GM23338 (cell line): ENCODE measurements around the gene FEM1B. TPM values are rescaled to one million over a fixed set of nuclear protein-coding genes. Genes with fewer than 3 reads are reported as not detected.

Experiments
- ATAC-seq: fragments of 200-7000 bp; cut with Tn5 transposase; 3 replicates; pipeline ENCODE4 v1.9.1; 2020
- DNase-seq: peaks from one replicate; pipeline ENCODE4 v3.0.0-alpha.2; 2015; ENCODE audit warnings: low spot score
- H2AFZ ChIP-seq: fragments of 200-600 bp; sonication (generic); 2 replicates; pipeline ENCODE4 v1.8.0; 2016; ENCODE audit warnings: antibody characterized with exemption, mild to moderate bottlenecking, moderate library complexity
- H3F3A ChIP-seq: fragments of 200-600 bp; sonication (generic); replicated peaks from 2 replicates; pipeline ENCODE4 v1.8.0; 2017; ENCODE audit warnings: antibody characterized with exemption, mixed run types, low read depth
- H3K27ac ChIP-seq: fragments of 200-600 bp; sonication (generic); 2 replicates; pipeline ENCODE4 v1.6.1; 2016; ENCODE audit warnings: low read depth
- H3K27me3 ChIP-seq: fragments of 200-600 bp; sonication (generic); 2 replicates; pipeline ENCODE4 v1.8.0; 2016; ENCODE audit warnings: mild to moderate bottlenecking, mixed run types, moderate library complexity; ENCODE audit not compliant: insufficient read depth
- H3K36me3 ChIP-seq: fragments of 200-600 bp; sonication (generic); 2 replicates; pipeline ENCODE4 v1.8.0; 2016; ENCODE audit warnings: mild to moderate bottlenecking; ENCODE audit not compliant: insufficient read depth
- H3K4me1 ChIP-seq: fragments of 200-600 bp; sonication (generic); 2 replicates; pipeline ENCODE4 v1.8.0; 2016; ENCODE audit warnings: mild to moderate bottlenecking, moderate library complexity; ENCODE audit not compliant: insufficient read depth
- H3K4me2 ChIP-seq: fragments of 200-600 bp; sonication (generic); 2 replicates; pipeline ENCODE4 v1.7.1; 2017; ENCODE audit warnings: mixed run types
- H3K4me3 ChIP-seq: fragments of 200-600 bp; sonication (generic); 2 replicates; pipeline ENCODE4 v1.6.1; 2016; ENCODE audit warnings: mixed run types
- H3K79me2 ChIP-seq: fragments of 200-600 bp; sonication (generic); replicated peaks from 2 replicates; pipeline ENCODE4 v1.8.0; 2017; ENCODE audit warnings: mild to moderate bottlenecking; ENCODE audit not compliant: insufficient read depth
- H3K9me2 ChIP-seq: fragments of 200-600 bp; sonication (generic); 2 replicates; pipeline ENCODE4 v1.8.0; 2017; ENCODE audit not compliant: insufficient read depth
- H4K20me1 ChIP-seq: fragments of 200-600 bp; sonication (generic); replicated peaks from 2 replicates; pipeline ENCODE4 v1.8.0; 2017; ENCODE audit warnings: mild to moderate bottlenecking; ENCODE audit not compliant: insufficient read depth
- H3K27ac Mint-ChIP-seq: 2 replicates; pipeline ENCODE4 v1.8.0; 2020; ENCODE audit warnings: inconsistent platforms, mild to moderate bottlenecking, moderate library complexity, mixed read lengths
- H3K27me3 Mint-ChIP-seq: 3 replicates; pipeline ENCODE4 v1.8.0; 2022; ENCODE audit warnings: low read depth, mild to moderate bottlenecking, moderate library complexity, mixed read lengths, inconsistent platforms; ENCODE audit not compliant: insufficient read depth, poor library complexity
- H3K36me3 Mint-ChIP-seq: 3 replicates; pipeline ENCODE4 v1.8.0; 2021; ENCODE audit warnings: low read depth, mild to moderate bottlenecking, inconsistent platforms, moderate library complexity, mixed read lengths
- H3K4me1 Mint-ChIP-seq: 3 replicates; pipeline ENCODE4 v1.8.0; 2020; ENCODE audit warnings: mild to moderate bottlenecking, inconsistent platforms, mixed read lengths
- H3K4me3 Mint-ChIP-seq: 3 replicates; pipeline ENCODE4 v1.8.0; 2021; ENCODE audit warnings: moderate library complexity, mild to moderate bottlenecking, inconsistent platforms, mixed read lengths
- H3K9me3 Mint-ChIP-seq: 3 replicates; pipeline ENCODE4 v1.8.0; 2020; ENCODE audit warnings: moderate library complexity, mild to moderate bottlenecking, inconsistent platforms, mixed read lengths
- CREB1 ChIP-seq: fragments of 250-450 bp; sonication (Bioruptor Pico); IDR thresholded peaks from 2 replicates; pipeline ENCODE4 v1.5.0; 2020; ENCODE audit warnings: low read depth, mild to moderate bottlenecking, moderate library complexity
- CTCF ChIP-seq, 2 experiments: fragments of 200-600 bp in 1 of 2; sonication (generic) in 1 of 2; conservative IDR thresholded peaks; 2 replicates each; pipeline versions ENCODE4 v1.5.1 to v1.6.1; 2016 to 2017; ENCODE audit warnings: antibody characterized with exemption in 2 of 2, low read depth in 2 of 2, mild to moderate bottlenecking in 2 of 2, moderate library complexity in 1 of 2
- EZH2 ChIP-seq: fragments of 200-600 bp; sonication (generic); IDR thresholded peaks from one replicate; pipeline ENCODE4 v1.8.0; 2017; ENCODE audit warnings: antibody characterized with exemption, mild to moderate bottlenecking, low read depth; ENCODE audit not compliant: unreplicated experiment
- EZH2phosphoT487 ChIP-seq: fragments of 200-600 bp; sonication (generic); IDR thresholded peaks from one replicate; pipeline ENCODE4 v1.8.1; 2018; ENCODE audit warnings: antibody characterized with exemption; ENCODE audit not compliant: unreplicated experiment
- JUNB ChIP-seq: IDR thresholded peaks from one replicate; pipeline ENCODE4 v1.6.1; 2016; ENCODE audit warnings: antibody characterized with exemption; ENCODE audit not compliant: unreplicated experiment
- NANOG ChIP-seq: IDR thresholded peaks from 2 replicates; pipeline ENCODE4 v1.6.1; 2016; ENCODE audit warnings: antibody characterized with exemption, borderline replicate concordance
- POLR2AphosphoS5 ChIP-seq: IDR thresholded peaks from 2 replicates; pipeline ENCODE4 v1.6.1; 2016; ENCODE audit warnings: antibody characterized with exemption, low read depth
- REST ChIP-seq: IDR thresholded peaks from one replicate; pipeline ENCODE4 v1.6.1; 2018; ENCODE audit warnings: antibody characterized with exemption; ENCODE audit not compliant: unreplicated experiment
- STAT1 ChIP-seq: IDR thresholded peaks from one replicate; pipeline ENCODE4 v1.6.1; 2016; ENCODE audit warnings: antibody characterized with exemption; ENCODE audit not compliant: unreplicated experiment
- ZNF114 ChIP-seq: fragments of 250-450 bp; sonication (Bioruptor Pico); IDR thresholded peaks from 2 replicates; pipeline ENCODE4 v1.5.0; 2020; ENCODE audit warnings: mild to moderate bottlenecking, moderate library complexity
- ZNF331 ChIP-seq: fragments of 250-450 bp; sonication (Bioruptor Pico); IDR thresholded peaks from 2 replicates; pipeline ENCODE4 v1.5.0; 2020; ENCODE audit warnings: low read depth, mild to moderate bottlenecking, moderate library complexity
- polyA plus RNA-seq: library from polyadenylated mRNA; unstranded; fragments of >200 nt; fragmentation: Nextera tagmentation; extraction: Ambion mirVana; gene quantifications from 2 replicates; pipeline ENCODE4 v1.2.1, GENCODE V29; 2016
- total RNA-seq: library from RNA; depleted of rRNA; stranded (reverse); fragments of >200 nt; shearing (Covaris generic); gene quantifications from 2 replicates; pipeline ENCODE4 v1.2.3, GENCODE V29; 2014
- TF ChIP-seq, protein P1 (sequence below): IDR thresholded peaks from 2 replicates; pipeline ENCODE4 v1.6.1; 2016; ENCODE audit warnings: antibody characterized with exemption
- TF ChIP-seq, protein P2 (sequence below): fragments of 250-450 bp; sonication (Bioruptor Pico); IDR thresholded peaks from 2 replicates; pipeline ENCODE4 v1.5.0; 2020; ENCODE audit warnings: mild to moderate bottlenecking, moderate library complexity

Gene FEM1B
- total and polyA plus RNA-seq, 2 experiments from 2014 or later, result 13.0 to 82.0 TPM

- no peak overlapping the region for H3K4me3 ChIP-seq
- DNase-seq, result no peak
- peaks cover 18% of the 10 kb centered on the region for H3K4me1 ChIP-seq
- ATAC-seq, result no peak
- Mint-ChIP-seq H3K27me3 (peaks cover 8% of the 10 kb centered on the region), H3K36me3 (no peaks in the 10 kb centered on the region), H3K27ac (no peak overlapping the region), H3K4me1 (peaks cover 31% of the 10 kb centered on the region), H3K4me3 (no peak overlapping the region), H3K9me3 (no peaks in the 10 kb centered on the region)
- no peaks in the 10 kb centered on the region for H3K9me2 ChIP-seq
- no peaks in the 10 kb centered on the region for H3K27me3 ChIP-seq
- no peak overlapping the region for H2AFZ ChIP-seq
- no peaks in the 10 kb centered on the region for H3K36me3 ChIP-seq
- H3K4me2 ChIP-seq, result no peak overlapping the region
- TF ChIP-seq STAT1 (no peak), CREB1 (no peak), ZNF114 (CRISPR knock-in tag) (no peak), ZNF331 (no peak), POLR2AphosphoS5 (no peak), NANOG (no peak), EZH2phosphoT487 (no peak), EZH2 (no peak), JUNB (no peak), REST (no peak), CTCF (conservative IDR thresholded peaks at IDR 0.05; ENCODE audit: low read depth in 2 of 2) (no peak)
- TF ChIP-seq, protein P1, sequence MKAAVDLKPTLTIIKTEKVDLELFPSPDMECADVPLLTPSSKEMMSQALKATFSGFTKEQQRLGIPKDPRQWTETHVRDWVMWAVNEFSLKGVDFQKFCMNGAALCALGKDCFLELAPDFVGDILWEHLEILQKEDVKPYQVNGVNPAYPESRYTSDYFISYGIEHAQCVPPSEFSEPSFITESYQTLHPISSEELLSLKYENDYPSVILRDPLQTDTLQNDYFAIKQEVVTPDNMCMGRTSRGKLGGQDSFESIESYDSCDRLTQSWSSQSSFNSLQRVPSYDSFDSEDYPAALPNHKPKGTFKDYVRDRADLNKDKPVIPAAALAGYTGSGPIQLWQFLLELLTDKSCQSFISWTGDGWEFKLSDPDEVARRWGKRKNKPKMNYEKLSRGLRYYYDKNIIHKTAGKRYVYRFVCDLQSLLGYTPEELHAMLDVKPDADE, result no peak
- TF ChIP-seq, protein P2, sequence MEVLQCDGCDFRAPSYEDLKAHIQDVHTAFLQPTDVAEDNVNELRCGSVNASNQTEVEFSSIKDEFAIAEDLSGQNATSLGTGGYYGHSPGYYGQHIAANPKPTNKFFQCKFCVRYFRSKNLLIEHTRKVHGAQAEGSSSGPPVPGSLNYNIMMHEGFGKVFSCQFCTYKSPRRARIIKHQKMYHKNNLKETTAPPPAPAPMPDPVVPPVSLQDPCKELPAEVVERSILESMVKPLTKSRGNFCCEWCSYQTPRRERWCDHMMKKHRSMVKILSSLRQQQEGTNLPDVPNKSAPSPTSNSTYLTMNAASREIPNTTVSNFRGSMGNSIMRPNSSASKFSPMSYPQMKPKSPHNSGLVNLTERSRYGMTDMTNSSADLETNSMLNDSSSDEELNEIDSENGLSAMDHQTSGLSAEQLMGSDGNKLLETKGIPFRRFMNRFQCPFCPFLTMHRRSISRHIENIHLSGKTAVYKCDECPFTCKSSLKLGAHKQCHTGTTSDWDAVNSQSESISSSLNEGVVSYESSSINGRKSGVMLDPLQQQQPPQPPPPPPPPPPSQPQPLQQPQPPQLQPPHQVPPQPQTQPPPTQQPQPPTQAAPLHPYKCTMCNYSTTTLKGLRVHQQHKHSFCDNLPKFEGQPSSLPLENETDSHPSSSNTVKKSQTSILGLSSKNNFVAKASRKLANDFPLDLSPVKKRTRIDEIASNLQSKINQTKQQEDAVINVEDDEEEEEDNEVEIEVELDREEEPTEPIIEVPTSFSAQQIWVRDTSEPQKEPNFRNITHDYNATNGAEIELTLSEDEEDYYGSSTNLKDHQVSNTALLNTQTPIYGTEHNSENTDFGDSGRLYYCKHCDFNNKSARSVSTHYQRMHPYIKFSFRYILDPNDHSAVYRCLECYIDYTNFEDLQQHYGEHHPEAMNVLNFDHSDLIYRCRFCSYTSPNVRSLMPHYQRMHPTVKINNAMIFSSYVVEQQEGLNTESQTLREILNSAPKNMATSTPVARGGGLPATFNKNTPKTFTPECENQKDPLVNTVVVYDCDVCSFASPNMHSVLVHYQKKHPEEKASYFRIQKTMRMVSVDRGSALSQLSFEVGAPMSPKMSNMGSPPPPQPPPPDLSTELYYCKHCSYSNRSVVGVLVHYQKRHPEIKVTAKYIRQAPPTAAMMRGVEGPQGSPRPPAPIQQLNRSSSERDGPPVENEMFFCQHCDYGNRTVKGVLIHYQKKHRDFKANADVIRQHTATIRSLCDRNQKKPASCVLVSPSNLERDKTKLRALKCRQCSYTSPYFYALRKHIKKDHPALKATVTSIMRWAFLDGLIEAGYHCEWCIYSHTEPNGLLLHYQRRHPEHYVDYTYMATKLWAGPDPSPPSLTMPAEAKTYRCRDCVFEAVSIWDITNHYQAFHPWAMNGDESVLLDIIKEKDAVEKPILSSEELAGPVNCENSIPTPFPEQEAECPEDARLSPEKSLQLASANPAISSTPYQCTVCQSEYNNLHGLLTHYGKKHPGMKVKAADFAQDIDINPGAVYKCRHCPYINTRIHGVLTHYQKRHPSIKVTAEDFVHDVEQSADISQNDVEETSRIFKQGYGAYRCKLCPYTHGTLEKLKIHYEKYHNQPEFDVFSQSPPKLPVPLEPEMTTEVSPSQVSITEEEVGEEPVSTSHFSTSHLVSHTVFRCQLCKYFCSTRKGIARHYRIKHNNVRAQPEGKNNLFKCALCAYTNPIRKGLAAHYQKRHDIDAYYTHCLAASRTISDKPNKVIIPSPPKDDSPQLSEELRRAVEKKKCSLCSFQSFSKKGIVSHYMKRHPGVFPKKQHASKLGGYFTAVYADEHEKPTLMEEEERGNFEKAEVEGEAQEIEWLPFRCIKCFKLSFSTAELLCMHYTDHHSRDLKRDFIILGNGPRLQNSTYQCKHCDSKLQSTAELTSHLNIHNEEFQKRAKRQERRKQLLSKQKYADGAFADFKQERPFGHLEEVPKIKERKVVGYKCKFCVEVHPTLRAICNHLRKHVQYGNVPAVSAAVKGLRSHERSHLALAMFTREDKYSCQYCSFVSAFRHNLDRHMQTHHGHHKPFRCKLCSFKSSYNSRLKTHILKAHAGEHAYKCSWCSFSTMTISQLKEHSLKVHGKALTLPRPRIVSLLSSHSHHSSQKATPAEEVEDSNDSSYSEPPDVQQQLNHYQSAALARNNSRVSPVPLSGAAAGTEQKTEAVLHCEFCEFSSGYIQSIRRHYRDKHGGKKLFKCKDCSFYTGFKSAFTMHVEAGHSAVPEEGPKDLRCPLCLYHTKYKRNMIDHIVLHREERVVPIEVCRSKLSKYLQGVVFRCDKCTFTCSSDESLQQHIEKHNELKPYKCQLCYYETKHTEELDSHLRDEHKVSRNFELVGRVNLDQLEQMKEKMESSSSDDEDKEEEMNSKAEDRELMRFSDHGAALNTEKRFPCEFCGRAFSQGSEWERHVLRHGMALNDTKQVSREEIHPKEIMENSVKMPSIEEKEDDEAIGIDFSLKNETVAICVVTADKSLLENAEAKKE (CRISPR knock-in tag), result no peak
- H3F3A ChIP-seq, result 0 out of 2 replicates have a peak, but pooled peaks cover 4% of the 10 kb centered on the region
- no peaks in the 10 kb centered on the region for H3K79me2 ChIP-seq
- H3K27ac ChIP-seq, result no peak overlapping the region
- no peaks in the 10 kb centered on the region for H4K20me1 ChIP-seq
These were observed 40.7 kb downstream of the FEM1B start for GRCh38 chr15:68318008-68318835.
